Stimulated activated CD8-positive, alpha-beta memory T cell treated with anti-CD3 and anti-CD28 coated beads, Interleukin-12 subunit alpha, Interleukin-12 subunit beta, amount 100 ng/mL, for 24 hours (primary cell): Measurements from ENCODE around the gene IL12A.

Experiments used
- DNase-seq: peaks from one replicate; pipeline ENCODE4 v3.0.0-alpha.2; 2020; ENCODE audit errors: extremely low read depth

Gene IL12A

GRCh38 chr3:159989973-159990846 lies 1.6 kb downstream of the IL12A start:
- no peak for DNase-seq

- no peak for DNase-seq
Measured at GRCh38 chr3:159991591-159991990, 3.0 kb downstream of the IL12A start.

GRCh38 chr3:159992589-159992988 lies 4.0 kb downstream of the IL12A start:
- DNase-seq: no peak

- no peak for DNase-seq
Measured at GRCh38 chr3:159994182-159994581, 5.5 kb downstream of the IL12A start.

GRCh38 chr3:159995091-159995490 lies 6.5 kb downstream of the IL12A start:
- no peak for DNase-seq

GRCh38 chr3:159996018-159996417 lies 7.4 kb downstream of the IL12A start:
- DNase-seq: no peak

GRCh38 chr3:159996959-159997358 lies 8.3 kb downstream of the IL12A start:
- DNase-seq: no peak

GRCh38 chr3:160001148-160001760 lies 12.6 kb downstream of the IL12A start:
- no peak for DNase-seq

GRCh38 chr3:160001850-160002623 lies 13.4 kb downstream of the IL12A start:
- no peak for DNase-seq

GRCh38 chr3:160003520-160004128 lies 15.0 kb downstream of the IL12A start:
- no peak for DNase-seq

GRCh38 chr3:160005004-160005403 lies 16.4 kb downstream of the IL12A start:
- no peak for DNase-seq

- DNase-seq: no peak
Measured at GRCh38 chr3:160006282-160007163, 17.9 kb downstream of the IL12A start.

GRCh38 chr3:160008961-160009360 lies 20.3 kb downstream of the IL12A start:
- no peak for DNase-seq

GRCh38 chr3:160009525-160009924 lies 20.9 kb downstream of the IL12A start:
- no peak for DNase-seq

GRCh38 chr3:160010578-160010977 lies 21.9 kb downstream of the IL12A start:
- no peak for DNase-seq

GRCh38 chr3:160012108-160012507 lies 23.5 kb downstream of the IL12A start:
- DNase-seq: no peak

- DNase-seq: no peak
Measured at GRCh38 chr3:160016972-160017371, 28.3 kb downstream of the IL12A start.

GRCh38 chr3:160018959-160019358 lies 30.3 kb downstream of the IL12A start:
- no peak for DNase-seq

- DNase-seq: no peak
Measured at GRCh38 chr3:160020057-160020711, 31.5 kb downstream of the IL12A start.

- no peak for DNase-seq
Measured at GRCh38 chr3:160022068-160022467, 33.4 kb downstream of the IL12A start.

- no peak for DNase-seq
Measured at GRCh38 chr3:160023476-160023875, 34.8 kb downstream of the IL12A start.
